ENCODE data around the gene ALPK1. TPM values are rescaled to one million over a fixed set of nuclear protein-coding genes. Genes with fewer than 3 reads are reported as not detected.

The ALPK1 gene
- polyA plus RNA-seq, 2 of the 4 experiments (the other 2 are of a cell fraction) = 3.5 to 15.9 TPM

GRCh38 chr4:112381996-112382692 lies 85.0 kb downstream of the ALPK1 start:
- Histone ChIP-seq H3K9me3 (no peaks in the 10 kb centered on the region), H3K4me3 (no peak overlapping the region), H3K4me2 (no peak overlapping the region), H3K27ac (no peak overlapping the region), H3K4me1 (no peaks in the 10 kb centered on the region)
- no peak for DNase-seq (ENCODE audit: low read depth in 1 of 2, low spot score in 1 of 2)
- no peak for FAIRE-seq
- WGBS (ENCODE audit: missing lambda C conversion rate) = 64% methylated on average over 6 of the region's 6 CpGs
- ATAC-seq = no peak
- CTCF ChIA-PET = interaction anchor here (0.9 to 1.1 kb wide), 2 partner anchors 28 to 45 kb away, joined by 3 to 4 read pairs; no protein-coding TSS in a partner anchor
- POLR2A ChIA-PET = no interaction called here
- no peak for TF ChIP-seq NFE2L2 (conservative IDR thresholded peaks at IDR 0.05; ENCODE audit: low read length)
- TF ChIP-seq TP53 (CRISPR knock-in tag; IDR thresholded peaks at IDR 0.05) = no peak
- no peak for TF ChIP-seq ATOH8 (CRISPR knock-in tag; IDR thresholded peaks at IDR 0.05; ENCODE audit: low read depth)
- no peak for TF ChIP-seq PHF8 (IDR thresholded peaks at IDR 0.05; ENCODE audit: borderline replicate concordance, low read depth)
- no peak for TF ChIP-seq RAD21 (conservative IDR thresholded peaks at IDR 0.05 in 1 of 2, IDR thresholded peaks at IDR 0.05 in 1 of 2)

GRCh38 chr4:112386071-112386470 lies 88.9 kb downstream of the ALPK1 start:
- WGBS (ENCODE audit: missing lambda C conversion rate) = 100% methylated on average over 4 of the region's 4 CpGs
- CTCF ChIA-PET = interaction anchor here (1.5 kb wide), 1 partner anchor 138 kb away, joined by 3 read pairs; no protein-coding TSS in a partner anchor
- Histone ChIP-seq H3K27ac (no peak overlapping the region), H3K4me1 (no peaks in the 10 kb centered on the region), H3K4me2 (no peak overlapping the region), H3K4me3 (no peak overlapping the region), H3K9me3 (no peaks in the 10 kb centered on the region)
- FAIRE-seq (no peak), DNase-seq (ENCODE audit: low read depth in 1 of 2, low spot score in 1 of 2) (no peak), ATAC-seq (no peak)
- POLR2A ChIA-PET = no interaction called here
- TF ChIP-seq HMGXB4 (CRISPR knock-in tag; IDR thresholded peaks at IDR 0.05; ENCODE audit: borderline replicate concordance) (no peak), PHF8 (IDR thresholded peaks at IDR 0.05; ENCODE audit: borderline replicate concordance, low read depth) (no peak), REST (IDR thresholded peaks at IDR 0.05) (no peak), RARB (CRISPR knock-in tag; IDR thresholded peaks at IDR 0.05) (no peak), NPAS2 (CRISPR knock-in tag; IDR thresholded peaks at IDR 0.05; ENCODE audit: borderline replicate concordance) (no peak)

GRCh38 chr4:112402098-112402497 lies 104.9 kb downstream of the ALPK1 start:
- no peak overlapping the region for H3K27ac ChIP-seq
- H3K4me1 ChIP-seq = no peaks in the 10 kb centered on the region
- ChIA-PET CTCF (no interaction called here), POLR2A (no interaction called here)
- DNase-seq (ENCODE audit: low read depth in 1 of 2, low spot score in 1 of 2) (no peak), ATAC-seq (no peak), FAIRE-seq (no peak)
- H3K9me3 ChIP-seq = no peaks in the 10 kb centered on the region
- no peak overlapping the region for H3K4me3 ChIP-seq
- no peak overlapping the region for H3K4me2 ChIP-seq
- 79% methylated on average over 4 of the region's 4 CpGs for WGBS (ENCODE audit: missing lambda C conversion rate)
- TF ChIP-seq GATA3 (IDR thresholded peaks at IDR 0.05; ENCODE audit: borderline replicate concordance) (no peak), HMGXB4 (CRISPR knock-in tag; IDR thresholded peaks at IDR 0.05; ENCODE audit: borderline replicate concordance) (no peak), RAD21 (conservative IDR thresholded peaks at IDR 0.05 in 1 of 2, IDR thresholded peaks at IDR 0.05 in 1 of 2) (no peak), MYC (IDR thresholded peaks at IDR 0.05; ENCODE audit: borderline replicate concordance, low read length) (no peak), REST (IDR thresholded peaks at IDR 0.05) (no peak), HDAC2 (IDR thresholded peaks at IDR 0.05) (no peak), ZSCAN20 (CRISPR knock-in tag; IDR thresholded peaks at IDR 0.05) (no peak), PHF8 (IDR thresholded peaks at IDR 0.05; ENCODE audit: borderline replicate concordance, low read depth) (no peak), SMC3 (IDR thresholded peaks at IDR 0.05) (no peak), CBX8 (IDR thresholded peaks at IDR 0.05) (no peak), FOXS1 (CRISPR knock-in tag; IDR thresholded peaks at IDR 0.05) (no peak), PBX3 (IDR thresholded peaks at IDR 0.05) (no peak)

All from A549 (cell line).